Fibroblast of skin of right biceps (primary cell): ENCODE results near the gene HAUS7.
A peak's percentile ranks its signal among the peaks of the same experiment; 100 is the strongest.

Experiments
- DNase-seq: peaks from one replicate; pipeline ENCODE4 v3.0.0-alpha.2; 2013

Gene HAUS7

GRCh38 chrX:153476666-153477363 is 6.4 kb upstream of the HAUS7 start:
- DNase-seq = peak; percentile 92

DNA sequence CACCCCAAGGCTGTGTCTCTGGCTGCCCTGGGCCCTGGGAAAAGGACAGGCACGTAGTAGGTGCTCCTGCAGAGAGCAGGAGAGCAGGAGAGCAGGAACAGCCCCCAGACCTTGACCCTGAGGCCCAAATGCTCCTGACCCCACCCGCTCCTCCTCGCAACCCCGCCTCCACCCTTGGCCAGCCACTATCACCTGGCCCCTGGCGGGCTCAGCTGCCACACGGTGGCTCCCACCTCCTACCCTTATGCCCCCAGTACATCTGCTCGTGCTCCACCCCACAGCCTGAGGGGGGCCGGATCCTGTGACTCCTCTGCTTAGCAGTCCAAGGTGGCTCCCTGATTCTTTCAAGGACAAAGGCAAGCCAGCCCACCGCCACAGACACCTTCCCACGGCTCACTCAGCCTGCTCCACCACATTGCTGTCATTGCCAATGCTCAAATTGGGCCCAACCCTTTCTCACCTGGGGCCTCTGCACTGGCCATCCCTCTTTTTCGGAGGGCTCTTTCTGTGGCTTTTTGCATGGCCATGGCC is 5.4 kb upstream of the HAUS7 start:
- no peak for DNase-seq

DNA sequence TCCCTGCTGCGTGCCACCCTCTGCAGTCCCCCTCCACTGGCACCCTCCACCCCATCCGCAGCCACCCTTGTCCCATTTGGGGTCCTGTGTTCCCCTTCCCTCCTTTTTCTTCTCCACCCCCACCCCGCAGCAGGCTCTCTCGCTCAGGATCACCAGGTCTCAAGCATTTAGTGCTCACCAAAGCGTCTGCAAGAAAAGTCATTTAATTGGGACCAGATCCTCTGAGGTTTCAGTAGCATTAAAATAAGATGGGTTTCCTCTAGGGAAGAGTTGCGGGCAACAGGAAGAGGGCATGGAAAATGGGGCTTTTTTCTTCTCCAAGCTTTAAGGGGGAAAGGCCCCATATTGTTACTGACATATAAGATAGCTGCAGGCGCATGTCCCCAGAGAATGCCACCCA is 4.9 kb upstream of the HAUS7 start:
- DNase-seq = peak; percentile 58

- peak; percentile 86 for DNase-seq
These were observed 4.3 kb upstream of the HAUS7 start for GRCh38 chrX:153474718-153475117.

- no peak for DNase-seq
These were observed 3.9 kb upstream of the HAUS7 start for GRCh38 chrX:153474266-153474665.

GRCh38 chrX:153473126-153473525 is 2.8 kb upstream of the HAUS7 start:
- DNase-seq = no peak

GRCh38 chrX:153471663-153472280 is 1.4 kb upstream of the HAUS7 start:
- peak; percentile 80 for DNase-seq

GRCh38 chrX:153469811-153470410 is 465 bp downstream of the HAUS7 start:
- DNase-seq = no peak

DNA sequence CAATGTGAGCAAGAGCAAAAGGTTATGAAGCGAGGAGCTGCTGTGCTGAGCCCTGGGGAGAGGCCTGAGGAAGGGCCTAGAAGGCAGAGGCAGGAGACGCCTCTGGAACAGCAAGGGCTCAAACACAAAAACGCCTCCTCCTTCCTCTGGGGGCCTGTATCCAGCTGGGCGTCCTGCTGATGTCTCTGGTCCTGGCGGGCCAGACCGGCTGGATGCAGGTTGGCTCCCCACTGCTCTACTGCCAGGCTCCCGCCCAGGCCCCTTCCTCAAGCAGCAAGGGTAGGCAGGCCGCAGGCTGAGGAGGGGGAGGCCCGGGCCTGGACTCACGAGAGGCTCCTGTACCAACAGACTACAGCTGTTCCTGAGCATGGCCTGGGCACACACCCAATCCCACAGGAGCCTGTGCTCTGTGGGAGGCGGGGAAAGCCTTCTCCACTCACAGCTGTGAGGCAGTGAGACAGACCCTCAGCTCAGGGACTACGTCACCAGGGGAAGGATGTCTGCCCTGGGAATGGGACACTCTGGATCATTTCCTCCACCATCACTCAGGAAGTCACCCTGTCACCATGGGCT is 2.3 kb downstream of the HAUS7 start:
- DNase-seq = no peak

DNA sequence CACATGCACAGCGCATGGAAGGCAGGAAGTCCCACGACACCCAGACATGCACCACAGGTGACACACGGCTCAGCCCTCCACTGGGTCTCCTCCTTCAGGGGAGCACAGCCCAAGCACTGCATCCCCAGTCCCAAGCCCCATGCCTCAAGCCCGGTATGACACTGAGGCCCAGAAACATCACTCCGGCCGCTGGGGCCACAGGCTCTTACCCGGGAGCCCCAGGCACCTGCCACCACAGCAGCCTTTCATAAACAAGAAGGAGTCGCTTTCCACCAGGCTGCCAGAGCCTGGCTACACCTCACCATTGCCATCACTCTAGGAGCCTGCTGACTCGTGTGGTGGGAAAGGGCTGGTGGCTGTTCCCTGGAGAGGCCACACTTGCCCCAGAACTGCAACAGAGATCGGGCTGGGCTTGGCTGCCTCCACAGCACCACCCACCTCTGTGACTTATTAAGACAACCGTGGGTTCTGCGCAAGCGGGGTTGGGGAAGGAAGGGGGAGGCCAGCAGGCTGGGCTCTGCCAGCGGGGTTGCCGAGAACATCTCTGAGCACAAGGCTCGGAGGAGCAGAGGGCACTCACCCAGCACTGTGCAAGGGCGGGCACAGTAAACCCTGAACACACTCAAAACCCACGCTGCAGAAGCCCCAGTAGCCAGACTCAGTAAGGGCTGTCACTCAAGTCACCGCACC is 4.5 kb downstream of the HAUS7 start:
- no peak for DNase-seq

- DNase-seq = no peak
These were observed 6.3 kb downstream of the HAUS7 start for GRCh38 chrX:153464116-153464515.

- DNase-seq = no peak
These were observed 6.8 kb downstream of the HAUS7 start for GRCh38 chrX:153463556-153463955.

GRCh38 chrX:153463031-153463430 is 7.3 kb downstream of the HAUS7 start:
- no peak for DNase-seq

DNA sequence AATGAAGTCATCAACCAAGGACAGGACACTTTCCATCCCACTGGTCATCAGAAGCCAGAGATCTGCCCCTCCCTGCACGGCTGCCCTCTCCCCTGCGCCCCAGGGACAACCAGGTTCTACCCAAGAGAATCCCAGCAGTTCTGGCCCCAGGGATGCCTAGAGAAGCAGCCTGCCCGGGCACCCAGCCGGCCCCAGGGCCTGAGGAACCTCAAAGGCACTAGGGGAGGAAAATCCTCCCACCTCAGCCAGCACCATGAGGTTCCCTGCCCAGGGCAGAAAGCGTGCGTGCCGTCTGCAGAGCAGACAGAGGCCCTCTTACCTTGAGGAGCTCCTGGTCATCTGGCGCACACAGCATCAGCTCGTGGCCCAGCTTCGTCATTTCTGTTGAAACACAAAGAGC is 8.1 kb downstream of the HAUS7 start:
- no peak for DNase-seq

GRCh38 chrX:153460826-153461225 is 9.6 kb downstream of the HAUS7 start:
- peak; percentile 41 for DNase-seq

DNA sequence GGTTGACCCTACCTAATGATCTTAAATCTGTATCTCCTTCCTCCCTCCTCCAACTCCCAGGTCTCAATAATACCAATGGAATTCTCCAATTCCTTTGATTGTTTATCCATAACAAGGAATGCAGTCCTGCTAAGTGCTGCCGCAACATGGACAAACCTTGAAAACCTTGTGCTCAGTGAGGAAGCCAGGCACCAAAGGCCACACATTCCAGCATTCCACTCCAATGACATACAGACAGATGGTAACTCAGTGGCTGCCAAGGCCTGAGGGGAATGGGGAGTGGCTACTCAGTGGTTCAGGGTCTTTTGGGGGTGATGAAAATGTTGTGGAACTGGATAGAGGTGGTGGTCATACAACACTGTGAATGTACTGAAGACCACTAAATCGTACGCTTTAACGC is 10.4 kb downstream of the HAUS7 start:
- DNase-seq = peak; percentile 61

GRCh38 chrX:153458476-153458875 is 11.9 kb downstream of the HAUS7 start:
- DNase-seq = no peak

GRCh38 chrX:153457827-153458466 is 12.4 kb downstream of the HAUS7 start:
- DNase-seq = no peak

GRCh38 chrX:153457136-153457825 is 13.1 kb downstream of the HAUS7 start:
- no peak for DNase-seq

DNA sequence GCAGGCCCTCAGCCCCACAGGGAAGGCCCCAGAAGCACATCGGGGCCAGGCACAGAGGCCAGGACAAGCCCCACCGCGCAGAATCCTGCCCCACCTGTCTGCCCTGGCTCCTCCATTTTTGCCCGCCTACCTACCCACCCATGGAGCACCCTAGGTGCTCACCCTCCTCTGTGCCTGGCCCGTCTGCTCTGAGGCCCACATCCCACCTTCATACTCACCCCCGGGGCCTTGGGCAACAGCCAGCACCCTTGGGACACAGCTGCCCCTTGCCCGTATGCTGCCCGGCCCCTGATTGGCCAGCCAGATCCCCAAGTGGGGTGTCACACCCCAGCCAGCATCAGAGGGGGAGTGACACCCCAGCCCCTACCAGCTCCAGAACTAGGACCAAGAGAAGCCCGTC is 13.7 kb downstream of the HAUS7 start:
- no peak for DNase-seq

DNA sequence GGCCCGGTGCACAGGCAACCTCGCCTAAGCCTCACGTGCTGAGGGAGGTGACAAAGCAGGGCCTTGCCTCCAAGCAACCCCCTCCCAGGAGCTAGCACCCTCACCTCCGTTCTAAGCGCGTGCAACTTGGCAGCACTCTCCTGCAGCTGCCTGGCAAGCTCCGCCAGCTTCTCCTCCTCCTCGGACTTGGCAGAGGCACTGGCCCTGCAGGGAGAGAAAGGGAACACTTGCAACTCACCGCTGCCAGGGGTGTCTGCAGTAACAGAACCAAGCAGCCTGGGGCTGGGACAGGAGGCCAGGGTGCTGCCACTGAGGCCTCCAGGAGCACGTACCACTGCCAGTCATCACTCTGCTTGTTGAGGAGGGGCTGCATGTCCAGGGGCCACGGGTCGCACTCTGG is 14.2 kb downstream of the HAUS7 start:
- no peak for DNase-seq

- no peak for DNase-seq
These were observed 14.8 kb downstream of the HAUS7 start for GRCh38 chrX:153455571-153455970.
